Occipital lobe (tissue), 2 donors: Measurements from ENCODE around the gene HLA-DPB1. TPM values are rescaled to one million over a fixed set of nuclear protein-coding genes. Genes with fewer than 3 reads are reported as not detected.
"Not testable (repeated sequence)": the region's sequence is repeated elsewhere in the genome, so short reads cannot be mapped to it uniquely, and the experiment has no call there.

Source experiments
- DNase-seq: peaks from one replicate; lab custom pipeline; 2025; lab: John Stamatoyannopoulos, UW
- total RNA-seq: library from RNA; depleted of rRNA; stranded (reverse); fragments of >200 nt; gene quantifications from one replicate; pipeline ENCODE4 v1.2.3, GENCODE V29; 2014

Gene HLA-DPB1
- total RNA-seq, 1 donor from 2014 or later: 1.4 TPM

DNA sequence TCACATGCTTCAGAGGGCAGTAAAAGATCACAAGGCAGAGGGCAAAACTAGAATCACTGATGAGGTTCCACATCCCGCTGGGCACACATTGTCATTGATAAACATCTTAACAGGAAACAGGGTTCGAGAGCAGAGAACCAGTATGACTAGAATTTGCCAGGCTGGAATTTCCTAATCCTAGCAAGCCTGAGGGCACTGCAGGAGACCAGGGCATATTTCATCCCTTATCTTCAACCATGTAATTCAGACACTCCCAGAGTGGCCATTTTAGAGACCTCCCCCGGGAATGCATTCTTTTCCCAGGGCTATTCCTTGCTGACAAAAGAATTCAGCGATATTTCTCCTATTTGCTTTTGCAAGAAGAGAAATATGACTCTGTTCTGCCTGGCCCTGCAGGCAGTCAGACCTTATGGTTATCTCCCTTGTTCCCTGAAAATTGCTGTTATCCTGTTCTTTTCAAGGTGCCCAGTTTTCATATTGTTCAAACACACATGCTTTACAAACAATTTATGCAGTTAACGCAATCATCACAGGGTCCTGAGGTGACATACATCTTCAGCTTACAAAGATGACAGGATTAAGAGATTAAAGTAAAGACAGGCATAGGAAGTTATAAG lies 25.4 kb downstream of the HLA-DPB1 start:
- DNase-seq: not testable (repeated sequence)

DNA sequence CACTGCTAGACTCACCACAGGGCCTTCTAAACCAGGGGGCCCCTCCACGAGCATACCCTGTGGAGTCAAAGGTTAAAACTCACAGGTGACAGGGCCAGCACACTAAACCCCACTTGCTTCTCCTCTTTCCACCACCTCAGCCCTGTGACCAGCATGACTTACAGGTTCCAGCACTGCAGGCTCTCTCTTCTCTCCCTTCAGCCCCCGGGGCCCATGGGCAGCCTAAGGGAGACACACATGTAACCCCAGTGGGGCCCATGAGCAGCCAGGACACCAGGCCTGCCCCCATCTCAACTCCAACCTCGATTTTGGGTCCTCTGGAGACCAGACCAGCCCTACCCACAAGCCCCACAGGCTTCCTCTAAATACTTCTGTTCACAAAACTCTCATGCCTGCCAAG lies 28.0 kb downstream of the HLA-DPB1 start:
- no peak for DNase-seq

DNA sequence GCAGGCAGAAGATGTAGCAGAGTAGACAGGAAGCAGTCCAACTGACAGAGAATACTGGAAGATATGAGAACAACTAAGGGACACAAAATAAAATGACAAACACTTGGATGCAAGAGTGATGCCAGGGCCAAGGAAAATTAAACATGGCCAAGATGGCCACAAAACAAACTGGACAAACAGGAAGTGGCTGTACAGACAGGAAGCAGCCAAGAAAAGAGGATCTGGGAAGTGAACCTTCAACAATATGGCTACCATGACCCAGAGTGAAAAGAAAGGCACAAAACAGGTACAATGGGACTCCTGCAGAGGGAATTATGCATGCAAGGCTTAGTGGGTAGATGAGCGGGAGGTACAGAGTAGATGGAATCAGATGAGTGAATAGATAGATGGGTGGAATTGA lies 29.1 kb downstream of the HLA-DPB1 start:
- DNase-seq: no peak

DNA sequence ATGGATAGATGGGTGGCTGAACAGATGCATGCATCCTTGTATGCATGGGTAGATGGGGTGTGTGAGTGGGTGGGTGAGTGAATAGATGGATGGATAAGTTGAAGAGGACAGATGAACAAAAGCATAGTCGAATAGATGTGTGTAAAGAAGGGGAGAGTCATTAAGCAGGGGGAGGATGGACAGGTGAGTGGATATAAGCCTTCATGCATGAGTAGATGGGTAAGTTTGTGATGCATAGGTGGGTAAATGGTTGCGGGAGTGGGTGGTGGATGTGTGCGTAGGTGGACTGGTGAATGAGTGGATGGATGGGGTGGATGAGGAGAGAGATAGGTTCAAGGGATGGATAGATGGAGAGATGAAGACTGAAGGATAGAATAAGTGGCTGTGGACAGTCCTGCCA lies 29.6 kb downstream of the HLA-DPB1 start:
- no peak for DNase-seq

DNA sequence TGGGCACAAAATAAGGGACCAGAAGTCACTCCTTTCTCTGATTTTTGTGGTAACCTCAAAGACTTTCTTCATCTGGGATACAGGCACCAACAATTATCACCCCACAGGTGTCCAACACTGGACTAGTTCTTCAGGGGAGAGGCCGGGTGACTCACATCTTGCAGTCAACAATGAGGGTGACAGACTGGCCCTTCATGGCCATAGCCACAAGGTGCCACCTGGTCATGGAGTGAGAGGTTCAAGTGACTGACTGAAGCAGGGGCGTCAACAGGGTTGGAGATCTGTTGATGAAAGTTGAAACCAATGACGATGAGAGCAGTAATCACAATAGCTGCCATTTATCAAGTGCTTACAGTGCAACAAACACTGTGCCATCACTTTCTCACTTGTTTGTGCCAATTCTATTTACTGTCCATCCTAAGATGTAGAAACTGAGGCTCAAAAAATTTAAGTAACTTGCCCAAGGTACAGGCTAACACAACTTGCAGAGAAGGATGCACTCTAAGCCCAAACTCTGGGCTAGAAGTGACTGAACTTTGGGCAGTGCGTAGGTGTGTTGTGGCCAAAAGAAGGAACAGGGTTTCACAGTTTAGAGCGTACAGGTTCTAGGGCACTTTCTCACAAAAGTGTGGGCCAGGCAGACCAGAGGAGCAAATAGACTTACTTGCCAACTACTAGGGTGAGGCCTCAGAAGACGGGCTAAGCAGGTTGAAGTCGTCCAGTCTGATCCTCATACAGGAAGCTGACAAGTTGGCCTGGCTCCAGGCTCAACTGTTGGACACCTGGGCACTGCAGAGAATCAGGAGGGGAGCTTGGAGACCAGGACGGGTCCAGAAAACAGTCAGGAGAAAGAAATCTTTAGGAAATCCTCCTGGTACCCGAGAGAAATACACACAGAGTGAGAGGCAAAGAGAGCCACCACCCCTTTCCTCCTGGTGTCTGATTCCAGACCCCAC lies 30.4 kb downstream of the HLA-DPB1 start:
- DNase-seq: no peak

DNA sequence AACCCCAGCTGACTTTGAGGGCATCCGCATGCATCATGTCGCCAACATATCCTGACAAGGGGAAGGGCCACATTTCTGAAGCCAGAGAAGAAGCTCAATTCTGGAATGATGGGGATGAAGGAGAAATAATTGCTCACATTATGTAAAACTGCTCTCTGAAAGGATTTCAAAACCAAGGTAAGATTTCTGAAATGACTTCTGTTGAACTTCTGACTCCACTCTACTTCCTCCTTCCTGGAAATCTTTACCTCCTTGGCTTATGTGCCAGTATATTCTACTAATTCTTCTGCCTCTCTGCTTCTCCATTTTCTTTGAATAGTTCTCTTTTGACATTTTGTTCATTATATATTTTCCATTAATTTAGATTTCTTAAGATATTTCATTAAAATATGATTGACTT lies 31.9 kb downstream of the HLA-DPB1 start:
- no peak for DNase-seq

DNA sequence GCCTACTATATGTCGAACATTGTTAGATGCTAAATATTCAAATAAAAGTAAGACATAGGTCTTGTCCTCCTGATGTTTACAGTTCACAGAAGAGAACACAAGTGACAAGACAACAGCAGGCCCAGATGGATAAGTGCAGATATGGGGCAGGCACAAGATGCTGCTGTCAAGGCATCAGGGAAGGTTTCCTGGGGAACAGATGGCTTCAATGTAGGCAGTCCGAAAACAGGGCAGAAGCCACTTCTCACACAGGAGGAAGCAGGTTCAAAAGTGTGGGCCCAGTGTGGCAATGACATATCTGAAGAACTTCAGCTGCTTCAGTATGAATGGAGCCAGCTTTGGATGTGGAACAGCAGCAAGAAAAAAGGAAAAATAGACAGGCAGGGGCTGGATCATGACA lies 32.5 kb downstream of the HLA-DPB1 start:
- DNase-seq: no peak

DNA sequence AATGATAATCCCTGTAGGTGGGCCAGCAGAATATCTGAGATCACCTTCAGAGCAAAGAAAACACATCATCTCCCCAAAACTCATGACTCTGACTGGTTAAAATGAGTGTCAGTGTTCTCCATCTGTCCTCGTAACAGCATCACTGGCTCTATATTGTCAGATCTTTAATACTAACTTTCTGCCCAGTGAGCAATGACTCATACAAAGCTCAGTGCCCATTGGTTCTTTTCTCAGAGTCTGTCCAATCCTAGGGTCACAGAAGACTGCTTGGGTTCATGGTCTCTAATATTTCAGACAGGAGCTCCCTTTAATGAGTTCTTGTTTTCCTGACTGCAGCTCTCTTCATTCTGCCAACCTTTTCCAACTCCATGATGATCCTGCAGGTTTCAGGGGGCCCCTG lies 36.4 kb downstream of the HLA-DPB1 start:
- no peak for DNase-seq

DNA sequence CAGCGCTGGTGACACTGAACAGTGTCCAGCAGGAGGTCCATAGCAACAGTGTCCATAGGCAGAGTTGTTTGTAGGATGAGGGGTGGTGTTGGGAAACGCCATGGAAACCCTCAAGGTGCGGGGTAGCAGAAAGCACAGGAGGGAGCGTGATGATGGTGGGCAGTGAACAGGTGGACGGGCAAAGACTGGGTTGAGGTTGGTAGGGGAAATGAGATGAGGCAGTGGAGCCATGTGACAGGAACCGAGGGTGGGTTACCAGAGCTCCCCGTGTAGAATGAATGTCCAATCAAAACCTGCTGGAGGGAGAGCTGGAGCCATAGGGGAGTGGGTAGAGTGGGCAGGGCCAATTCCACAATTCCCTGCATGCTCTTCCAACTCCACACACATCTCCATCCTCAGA lies 38.0 kb downstream of the HLA-DPB1 start:
- DNase-seq: no peak

DNA sequence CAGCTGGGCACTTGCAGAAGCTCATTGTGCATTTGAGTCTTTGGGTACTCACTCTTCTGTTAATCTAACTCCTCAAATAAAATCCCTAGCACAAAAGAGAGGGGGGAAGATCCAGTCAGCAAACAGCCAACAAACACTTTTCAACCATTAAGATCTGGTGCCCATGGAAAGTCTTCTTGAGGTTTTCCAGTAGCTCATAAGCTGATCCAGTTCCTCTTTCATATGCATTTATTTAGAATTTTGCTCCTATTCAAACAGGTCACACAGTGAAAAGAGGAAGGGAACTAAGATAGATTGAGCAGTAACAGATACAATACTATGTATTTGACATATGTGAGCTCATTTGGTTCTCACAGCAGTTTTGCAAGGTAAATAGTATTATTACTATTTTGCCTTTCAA lies 38.6 kb downstream of the HLA-DPB1 start:
- no peak for DNase-seq

DNA sequence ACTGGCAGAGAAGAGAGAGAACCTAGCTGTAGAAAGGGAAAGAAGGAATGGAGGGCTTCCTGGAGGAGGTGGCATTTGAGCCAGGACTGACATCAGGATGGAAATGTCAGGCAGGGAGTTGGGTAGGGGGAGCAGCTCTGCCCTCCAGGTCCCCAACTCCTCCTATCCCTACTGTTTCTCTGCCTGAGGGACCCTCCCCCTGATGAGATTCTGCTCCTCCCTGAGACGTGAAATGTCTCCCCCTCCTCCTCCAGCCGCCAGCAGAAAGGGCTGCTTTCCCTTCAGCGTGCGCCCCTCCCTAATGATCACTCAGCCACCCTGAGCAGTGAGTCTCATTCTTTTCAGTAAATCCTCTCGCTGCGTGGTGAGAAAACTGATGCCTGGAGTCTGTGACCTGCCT lies 40.6 kb downstream of the HLA-DPB1 start:
- no peak for DNase-seq

DNA sequence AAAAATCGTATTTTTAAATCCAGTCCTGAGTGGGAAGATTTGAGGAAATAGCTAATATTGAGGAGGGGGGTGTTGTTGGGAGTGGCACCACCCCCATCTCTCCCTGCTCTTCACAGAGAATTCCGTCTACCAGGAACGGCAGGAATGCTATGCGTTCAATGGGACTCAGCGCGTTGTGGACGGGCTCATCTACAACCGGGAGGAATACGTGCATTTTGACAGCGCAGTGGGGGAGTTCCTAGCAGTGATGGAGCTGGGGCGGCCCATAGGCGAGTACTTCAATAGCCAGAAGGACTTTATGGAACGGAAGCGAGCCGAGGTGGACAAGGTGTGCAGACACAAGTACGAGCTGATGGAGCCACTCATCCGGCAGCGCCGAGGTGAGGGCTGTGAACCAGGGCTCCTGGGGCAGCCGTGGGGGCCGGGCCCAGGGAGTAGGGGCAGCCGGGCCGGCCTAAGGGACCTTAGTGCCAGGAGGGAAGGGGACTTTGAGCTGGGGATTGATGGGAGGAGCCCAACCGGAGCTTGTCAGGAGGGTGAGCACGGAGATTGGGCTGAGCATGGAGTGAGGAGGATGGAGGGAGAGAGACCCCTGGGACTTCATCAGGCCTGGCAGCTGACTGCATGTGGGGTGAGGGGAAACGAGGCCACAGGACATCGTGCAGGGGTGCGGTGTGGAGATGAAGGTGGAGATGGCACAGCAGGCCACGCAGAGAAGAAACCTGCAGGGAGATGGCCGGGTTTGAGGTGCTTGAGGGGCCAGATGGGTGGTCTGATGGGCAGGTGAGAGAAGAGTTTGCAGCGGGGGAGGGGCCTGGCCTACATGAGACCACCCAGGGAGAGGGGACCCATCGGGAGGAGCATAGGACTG lies 41.3 kb downstream of the HLA-DPB1 start:
- DNase-seq: no peak

DNA sequence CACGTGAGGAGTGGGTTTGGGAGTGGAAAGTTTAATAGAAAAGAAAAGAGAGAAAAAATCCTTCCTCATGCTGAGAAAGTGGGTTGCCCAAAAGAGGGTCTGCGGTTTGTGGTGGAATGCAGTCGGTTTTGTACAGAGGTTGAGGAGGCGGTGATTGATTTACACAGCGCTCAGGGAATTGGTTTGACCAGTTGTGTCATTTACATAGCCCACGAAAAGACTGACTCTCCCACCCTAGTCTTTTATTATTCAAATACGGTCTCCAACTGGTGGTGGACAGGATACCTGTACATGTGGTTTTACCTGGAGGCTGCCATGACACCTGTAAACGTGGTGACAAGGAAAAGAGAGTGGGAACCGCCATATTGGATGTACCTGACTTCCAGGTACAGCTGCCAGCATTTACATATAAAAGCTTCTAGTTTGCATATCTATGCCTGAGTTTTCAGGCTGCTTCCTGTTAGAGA lies 42.1 kb downstream of the HLA-DPB1 start:
- DNase-seq: no peak

DNA sequence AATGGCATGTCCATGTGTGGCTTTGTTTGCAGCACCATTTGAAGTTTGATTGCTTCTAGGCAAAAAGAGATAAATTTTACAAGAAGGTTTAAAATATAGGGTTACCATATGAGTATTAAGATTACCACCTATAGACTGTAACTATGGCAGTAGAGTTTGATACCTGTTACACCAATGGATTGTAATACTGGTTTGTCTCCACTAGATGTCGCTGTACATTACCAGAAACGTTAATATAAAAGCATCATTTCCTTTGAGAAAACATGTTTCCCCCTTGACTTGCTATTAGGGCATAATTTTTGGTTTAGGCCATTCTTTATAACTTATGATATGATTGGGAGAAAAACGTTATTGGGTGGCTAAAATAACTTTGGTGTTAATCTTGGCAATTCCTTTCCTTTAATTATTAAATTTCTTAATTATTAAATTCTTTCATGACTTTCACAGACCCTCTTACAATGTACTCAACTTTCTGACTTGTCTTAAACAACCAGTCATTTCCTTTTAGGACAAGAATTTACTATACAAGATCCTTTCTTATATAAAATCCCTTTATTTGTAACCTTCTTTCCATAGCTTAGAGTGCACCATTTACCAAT lies 42.8 kb downstream of the HLA-DPB1 start:
- DNase-seq: no peak

DNA sequence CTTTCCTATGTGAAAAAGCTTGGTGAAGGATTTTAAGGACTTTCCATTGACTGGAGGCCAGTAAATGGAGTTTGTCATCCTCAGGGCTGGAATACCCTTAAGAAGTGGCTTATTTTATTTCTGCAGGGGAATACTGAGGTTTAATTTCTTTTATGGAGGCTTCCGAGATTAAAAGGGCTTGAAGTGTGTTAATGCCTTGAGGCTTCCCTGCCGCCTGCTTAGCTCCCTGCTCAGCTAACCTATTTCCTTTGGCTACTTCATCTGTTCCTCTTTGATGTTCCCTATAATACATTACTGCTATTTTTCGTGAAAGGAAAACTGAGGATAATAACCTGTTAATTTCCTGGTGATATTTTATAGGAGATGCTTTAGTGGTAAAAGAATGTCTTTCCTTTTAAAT lies 44.2 kb downstream of the HLA-DPB1 start:
- DNase-seq: no peak

DNA sequence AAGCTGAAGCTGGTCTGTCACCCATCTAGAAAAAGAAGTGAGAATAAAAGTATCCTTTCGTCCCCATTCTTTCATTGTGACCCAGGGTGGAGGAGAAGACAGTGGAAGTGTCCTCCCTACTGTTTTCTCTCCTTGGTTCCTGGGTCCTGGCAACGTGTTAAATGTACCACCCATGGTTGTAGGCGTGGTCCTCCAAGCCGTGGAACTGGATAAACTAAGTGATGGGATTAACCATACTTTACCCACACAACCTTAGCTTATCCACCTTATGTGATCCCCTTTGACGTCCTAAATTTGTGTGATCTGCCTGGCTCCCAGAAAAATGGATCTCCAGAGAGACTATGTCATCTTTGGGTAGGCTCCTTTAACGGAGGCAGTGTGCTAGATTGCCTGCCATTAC lies 47.4 kb downstream of the HLA-DPB1 start:
- DNase-seq: no peak

DNA sequence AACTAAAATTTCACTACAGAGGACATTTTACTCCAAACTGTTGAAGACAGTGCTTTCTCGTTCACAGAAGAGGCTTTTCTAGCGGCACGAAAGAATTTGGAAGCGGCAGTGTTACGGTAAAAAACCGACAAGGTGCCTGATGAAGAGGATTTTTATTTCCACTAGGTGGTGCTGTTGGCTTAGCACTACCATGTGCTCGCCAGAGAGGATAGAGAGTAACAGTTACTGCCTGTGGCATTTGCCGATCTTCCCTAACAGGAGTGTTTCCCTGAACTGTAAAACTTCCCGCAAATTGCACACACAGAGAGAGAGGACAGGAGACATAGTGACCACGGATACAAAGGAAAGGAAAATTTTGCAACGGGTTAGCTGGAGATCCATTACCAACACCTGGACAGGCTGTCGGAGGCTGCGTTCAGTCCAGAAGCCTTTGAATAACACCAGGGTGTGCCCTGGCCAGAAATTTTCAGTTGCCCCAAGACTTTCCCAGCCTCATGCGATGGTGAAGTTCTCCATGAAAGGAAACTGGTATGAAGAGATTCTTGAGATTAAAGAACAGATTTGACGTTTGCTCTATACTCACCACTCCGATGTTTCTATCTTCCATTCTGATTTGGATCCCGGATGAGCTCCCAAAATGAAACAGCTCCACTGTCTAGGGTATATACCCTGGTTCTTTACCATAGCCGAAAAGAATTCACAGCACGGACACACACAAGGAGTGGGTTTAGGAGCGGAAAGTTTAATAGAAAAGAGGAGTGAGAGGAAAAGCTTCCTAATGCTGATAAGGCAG lies 48.1 kb downstream of the HLA-DPB1 start:
- DNase-seq: no peak

DNA sequence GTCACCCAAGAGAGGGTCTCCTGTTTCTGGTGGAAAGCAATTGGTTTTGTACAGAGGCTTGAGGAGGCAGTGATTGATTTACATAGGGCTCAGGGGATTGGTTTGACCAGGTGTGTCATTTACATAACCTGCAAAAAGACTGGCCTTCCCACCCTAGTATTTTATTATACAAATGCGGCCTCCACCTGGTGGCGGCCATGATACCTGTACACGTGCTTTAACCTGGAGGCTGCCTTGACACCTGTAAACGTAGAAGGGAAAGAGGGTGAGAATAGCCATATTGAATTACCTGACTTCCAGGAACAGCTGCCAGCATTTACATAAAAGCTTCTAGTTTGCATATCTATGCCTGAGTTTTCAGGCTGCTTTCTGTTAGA lies 48.7 kb downstream of the HLA-DPB1 start:
- no peak for DNase-seq

DNA sequence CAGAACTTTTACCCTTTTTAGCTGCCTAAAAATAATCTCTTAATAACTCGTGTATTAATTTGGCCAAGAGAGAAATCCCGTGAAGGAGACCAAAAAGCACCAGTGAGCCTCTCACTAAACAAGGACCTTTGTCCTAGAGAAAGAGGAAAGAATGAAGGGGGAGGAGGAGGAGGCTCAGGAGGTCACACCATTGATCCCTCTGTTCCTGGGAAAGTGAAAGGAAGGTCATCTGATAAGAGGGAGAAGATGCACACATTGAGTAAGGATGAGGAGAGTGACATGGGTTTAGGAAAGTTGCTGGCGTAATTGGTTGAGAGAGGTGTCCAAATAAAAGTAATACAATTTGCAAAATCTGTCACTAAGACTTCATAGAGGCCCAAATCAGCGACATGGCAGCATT lies 49.2 kb downstream of the HLA-DPB1 start:
- DNase-seq: no peak

DNA sequence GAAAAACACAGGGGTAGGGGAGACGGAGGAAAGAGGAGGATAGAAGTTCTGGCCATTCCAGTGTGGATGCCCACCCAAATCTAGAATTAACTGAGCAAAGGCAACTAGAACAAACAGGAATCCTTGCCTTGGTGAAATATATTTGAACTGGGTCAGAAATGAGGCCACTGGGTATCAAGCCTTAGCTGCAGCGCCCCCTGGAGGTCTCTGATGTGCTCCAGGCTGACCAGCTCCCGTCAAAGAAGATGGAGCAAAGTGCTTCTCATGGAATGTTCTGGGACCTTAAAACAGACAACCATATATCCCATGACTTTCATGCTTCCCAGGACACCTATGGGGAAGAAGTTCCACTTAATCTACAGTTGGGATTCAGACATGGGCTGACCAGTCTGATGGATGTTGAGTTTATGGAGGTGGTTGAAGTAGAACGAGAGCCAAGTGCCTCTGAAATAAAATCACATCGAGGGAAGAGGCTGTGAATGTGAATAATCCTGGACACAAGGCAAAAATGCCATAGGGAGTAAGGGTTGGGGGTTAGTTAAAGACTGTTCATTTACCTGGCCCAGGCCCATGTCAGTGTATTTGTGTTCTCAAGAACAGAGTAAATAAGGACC lies 50.4 kb downstream of the HLA-DPB1 start:
- DNase-seq: no peak
